HG03139 (cell line): Measurements from ENCODE around the gene UPF1.

Source experiments
- ATAC-seq: cut with Tn5 transposase; IDR thresholded peaks from one replicate; pipeline ENCODE4 v1.9.1; 2021; ENCODE audit not compliant: unreplicated experiment

Gene UPF1

DNA sequence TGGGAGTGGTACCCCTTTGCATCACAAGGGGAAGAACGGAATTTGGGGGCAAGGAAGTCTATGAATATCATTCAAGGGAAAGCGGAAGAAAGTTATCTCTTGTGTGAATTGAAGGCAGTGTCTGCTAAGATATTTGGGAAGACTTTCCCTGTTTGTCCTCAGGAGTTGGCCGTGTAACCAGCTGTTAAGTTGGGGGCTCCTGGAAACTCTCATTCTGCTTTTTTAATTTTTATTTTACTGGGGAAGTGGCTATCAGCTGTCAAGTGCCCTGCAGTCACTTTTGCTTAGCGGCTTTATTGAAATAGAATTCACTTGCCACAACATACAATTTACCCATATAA is 2.9 kb downstream of the UPF1 start:
- ATAC-seq: no peak

DNA sequence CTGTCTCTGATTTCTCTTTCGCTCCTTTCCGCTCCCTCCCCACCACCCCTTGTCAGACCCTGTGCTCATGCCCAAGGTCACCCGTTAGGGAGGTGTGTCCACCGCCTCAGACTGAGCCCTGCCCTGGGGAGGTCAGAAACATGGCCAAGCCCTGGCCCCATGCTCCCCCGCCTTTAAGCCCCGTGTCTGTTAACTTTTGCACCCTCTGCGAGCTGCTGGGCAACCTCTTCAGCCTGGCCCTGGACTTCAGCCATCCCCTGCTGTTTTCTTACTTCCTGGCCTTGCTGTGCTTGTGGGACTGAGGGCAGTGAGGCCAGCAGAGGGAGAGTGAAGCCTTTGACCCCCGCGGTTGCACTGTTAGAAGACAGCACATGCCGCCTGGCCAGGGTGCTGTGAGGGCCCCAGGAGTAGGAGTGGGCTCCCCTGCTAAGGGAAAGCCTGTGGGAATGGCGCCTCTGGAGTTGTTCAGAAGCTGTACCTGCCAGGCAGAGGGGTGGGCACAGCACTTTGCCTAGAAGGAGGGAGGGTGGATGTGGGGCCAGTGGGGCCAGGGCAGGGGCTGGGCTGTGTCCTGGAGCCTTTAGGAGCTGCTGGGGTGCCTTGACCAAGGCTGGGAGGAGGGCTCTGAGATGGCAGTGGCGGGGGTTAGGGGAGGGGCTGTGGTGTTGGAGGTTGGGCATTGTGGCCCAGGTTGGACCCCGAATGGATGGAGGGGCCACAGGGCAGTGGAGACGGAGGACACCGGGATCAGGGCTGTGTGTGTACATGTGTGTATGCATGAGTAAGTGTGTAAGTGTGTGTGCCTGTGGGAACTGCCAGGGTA is 7.9 kb downstream of the UPF1 start:
- ATAC-seq: no peak

DNA sequence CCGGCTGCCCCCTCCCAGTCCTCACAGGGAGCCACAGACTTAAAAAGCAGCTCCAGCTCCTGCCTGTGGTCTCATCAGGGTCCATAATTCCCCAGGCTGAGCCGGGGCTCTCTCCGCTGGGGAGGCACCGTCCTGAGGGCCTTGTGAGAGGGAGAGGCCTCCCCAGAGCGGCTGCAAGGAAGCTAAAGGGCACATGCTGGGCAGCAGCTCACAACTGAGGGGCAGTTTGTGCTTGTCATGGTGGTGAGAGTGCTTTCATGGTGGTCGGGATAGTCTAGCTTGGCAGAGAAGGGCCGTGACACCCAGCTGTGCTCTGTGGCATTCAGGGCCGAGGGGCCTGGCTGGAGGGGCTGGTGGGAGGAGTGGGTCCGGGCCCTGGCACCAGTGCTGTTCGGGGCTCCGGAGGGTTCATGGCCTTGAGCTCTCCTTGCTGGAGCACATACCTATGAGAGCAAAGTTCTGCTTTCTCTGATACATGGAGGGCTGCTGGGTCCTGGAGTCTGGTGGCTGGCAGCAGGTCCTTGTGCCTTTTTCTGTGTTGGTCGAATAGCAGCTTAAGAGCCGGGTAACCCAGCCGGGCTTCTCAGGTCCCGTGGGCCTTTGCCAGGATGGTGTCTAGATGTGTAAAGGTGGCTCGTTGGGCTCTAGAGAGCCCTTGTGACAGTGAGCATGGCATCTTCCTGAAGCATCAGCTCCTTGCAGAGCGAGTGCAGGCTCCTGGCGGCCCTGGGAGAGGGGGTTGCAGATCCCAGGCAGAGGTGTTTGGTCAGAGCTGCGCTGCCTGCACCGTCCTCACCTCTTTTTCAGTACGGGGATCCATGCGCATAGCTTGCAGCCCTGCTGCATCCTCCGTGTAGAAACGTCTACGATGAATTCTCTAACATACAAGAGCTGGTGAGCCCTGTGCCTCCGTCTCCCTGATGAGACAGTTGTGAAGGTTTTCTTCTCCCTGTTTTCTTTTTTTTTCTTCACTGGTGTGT is 8.8 kb downstream of the UPF1 start:
- ATAC-seq: no peak

DNA sequence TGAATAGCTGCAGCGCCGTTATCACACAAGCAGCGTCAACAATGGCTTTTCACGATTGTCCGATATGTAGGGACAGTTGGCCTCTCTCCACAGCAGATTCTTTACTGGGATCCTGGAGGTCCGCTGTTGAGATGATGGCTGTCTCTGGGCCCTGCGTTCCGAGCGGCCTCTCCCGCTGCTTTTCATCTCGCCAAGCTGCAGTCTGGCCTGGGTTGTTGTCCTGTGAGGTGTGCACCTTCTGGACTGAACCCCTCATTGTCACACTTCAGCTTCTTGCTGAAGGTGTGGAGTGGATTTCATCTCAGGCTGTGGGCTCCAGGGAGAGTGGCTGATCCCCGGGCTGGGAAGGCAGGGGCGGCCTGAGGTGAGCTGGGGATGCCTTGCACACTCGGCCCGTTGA is 9.6 kb downstream of the UPF1 start:
- ATAC-seq: no peak

DNA sequence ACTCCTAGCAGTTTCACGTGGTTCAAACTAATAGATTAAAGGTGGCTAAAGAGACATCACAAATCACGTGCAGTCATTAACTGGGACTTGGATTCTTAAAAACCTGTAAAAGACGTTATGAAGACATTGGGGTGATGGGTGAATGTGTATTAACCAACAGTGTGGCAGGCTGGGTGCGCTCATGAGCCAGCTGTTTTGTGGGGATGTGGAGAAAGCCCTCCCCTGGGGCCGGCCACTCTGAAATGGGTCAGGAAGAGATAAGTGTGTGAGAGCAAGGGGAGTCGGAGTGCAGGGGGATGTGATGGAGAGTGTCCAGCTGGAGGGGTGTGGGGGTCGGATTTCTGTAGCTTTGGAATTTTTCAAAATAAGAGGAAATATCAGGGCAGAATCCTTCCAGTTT is 10.4 kb downstream of the UPF1 start:
- no peak for ATAC-seq

DNA sequence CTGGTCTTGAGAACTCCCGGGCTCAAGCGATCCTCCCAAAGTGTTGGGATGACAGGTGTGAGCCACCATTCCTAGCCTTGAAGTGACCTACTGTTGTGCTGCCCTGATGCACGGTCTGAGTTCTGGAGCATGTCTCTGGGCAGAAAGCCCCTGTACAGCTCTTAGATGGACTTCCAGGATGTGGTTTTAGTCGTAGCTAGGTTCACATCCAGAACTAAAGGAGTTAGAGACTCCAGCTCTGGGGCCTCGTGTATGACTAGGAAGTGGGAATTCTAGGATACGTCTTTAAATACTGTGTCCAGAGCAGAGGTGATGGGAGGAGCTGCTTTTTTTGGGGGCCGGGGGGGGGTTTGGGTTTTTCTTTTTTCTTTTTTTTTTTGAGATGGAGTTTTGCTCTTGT is 12.2 kb downstream of the UPF1 start:
- no peak for ATAC-seq

DNA sequence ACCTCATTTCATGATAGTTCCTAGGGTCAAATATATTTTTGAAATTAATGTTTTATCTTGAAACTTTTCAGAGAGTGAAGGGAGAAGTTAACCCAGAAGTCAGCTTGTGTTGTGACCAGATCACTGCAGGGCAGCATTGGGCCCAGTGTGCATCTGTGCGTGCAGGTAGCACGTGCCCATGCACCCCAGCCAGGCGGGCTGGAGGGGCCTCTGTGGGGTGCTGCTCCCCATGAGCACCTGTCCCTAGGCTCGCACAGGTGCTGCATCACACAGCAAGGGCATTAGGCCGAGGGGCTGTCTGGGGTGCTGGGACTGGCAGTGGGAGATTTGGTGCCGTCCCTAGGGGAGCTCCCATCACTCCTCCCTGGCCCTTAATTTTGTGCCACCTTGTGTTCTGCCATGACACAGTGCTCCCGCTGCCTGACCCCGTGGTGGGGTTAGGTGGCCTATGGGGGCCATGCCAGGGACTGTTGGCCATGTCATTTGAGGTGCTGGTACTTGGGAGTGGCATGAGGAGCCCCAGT is 13.1 kb downstream of the UPF1 start:
- ATAC-seq: no peak

DNA sequence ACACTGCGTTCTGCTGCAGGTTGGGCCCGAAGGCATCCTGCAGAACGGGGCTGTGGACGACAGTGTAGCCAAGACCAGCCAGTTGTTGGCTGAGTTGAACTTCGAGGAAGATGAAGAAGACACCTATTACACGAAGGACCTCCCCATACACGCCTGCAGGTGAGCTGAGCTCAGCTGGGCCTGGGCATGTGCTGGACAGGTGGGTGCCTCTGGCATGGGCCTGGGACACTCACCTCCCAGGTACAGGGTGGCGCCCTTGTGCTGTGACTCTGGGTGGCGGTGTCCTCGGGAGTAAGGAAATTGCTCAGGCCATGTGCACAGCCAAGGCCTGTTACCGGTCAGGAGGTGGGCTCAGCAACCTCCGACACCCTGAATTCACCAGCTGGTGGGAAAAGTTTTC is 14.2 kb downstream of the UPF1 start:
- no peak for ATAC-seq

DNA sequence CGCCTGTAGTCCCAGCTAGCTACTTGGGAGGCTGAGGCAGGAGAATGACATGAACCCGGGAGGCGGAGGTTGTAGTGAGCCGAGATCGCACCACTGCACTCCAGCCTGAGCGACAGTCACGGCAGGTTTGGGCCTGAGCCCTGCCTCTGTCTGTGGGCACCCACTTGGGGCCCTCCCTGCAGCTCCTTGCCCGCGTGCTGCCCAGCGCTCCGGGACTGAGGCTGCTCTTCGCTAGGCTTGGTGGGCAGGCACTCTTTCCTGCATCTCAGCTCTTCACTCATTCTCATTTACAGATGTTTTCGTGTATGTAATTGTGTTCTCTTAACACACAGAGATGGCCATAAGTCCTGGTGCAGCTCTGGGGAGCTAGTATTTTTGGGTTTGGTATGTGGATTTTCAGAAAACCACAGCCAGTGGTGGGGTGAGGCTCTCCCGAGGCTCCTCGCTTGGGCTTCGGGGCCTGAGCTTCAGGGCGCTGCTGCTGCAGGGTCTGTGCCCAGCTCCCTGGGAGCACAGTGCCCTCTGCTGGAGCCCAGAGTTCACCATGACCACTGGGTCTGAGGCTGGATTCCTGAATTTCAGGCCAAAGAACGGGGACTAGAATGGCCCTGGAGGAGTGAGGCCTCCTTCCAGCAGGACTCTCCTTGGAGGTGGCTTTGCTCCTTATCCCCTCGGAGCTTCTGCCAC is 15.2 kb downstream of the UPF1 start:
- no peak for ATAC-seq

DNA sequence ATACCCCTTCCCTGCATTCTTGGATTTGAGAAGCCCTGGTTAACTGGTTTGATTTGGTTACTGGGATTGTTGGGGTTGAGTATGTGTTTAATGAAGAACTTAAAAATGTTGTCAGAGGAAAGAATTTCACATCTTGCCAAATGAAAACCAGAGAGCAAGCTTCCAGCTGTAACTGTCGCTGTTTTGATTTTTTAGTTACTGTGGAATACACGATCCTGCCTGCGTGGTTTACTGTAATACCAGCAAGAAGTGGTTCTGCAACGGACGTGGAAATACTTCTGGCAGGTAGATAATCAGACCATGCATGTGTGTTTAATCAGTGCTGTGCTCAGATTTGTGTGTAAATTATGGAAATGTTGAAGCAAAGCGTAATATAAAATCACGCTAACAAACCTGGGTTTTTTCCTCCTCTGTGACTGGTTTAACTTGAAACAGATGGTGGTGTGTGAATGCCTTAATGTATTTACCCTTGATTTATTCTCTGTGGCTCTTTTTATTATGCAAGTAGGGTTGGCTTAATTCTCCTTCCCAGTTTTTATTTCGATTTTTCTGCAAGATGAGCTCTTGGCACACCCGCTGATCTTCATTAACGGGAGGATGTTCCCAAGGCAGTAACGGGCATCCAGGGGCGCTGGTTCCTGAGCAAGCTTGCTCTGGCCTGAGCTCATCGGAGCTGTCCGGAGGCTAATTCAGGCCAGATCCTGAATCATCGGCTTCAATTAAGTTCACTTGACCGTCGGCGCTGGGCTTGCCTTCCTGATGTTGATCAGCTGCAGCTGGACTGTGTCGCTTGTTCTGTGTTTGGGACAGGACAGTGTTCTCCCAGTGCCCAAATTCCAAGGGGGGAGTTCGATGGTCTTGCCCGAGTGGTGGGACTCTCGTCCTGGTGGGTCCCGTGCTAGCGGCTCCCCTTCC is 16.0 kb downstream of the UPF1 start:
- ATAC-seq: no peak

DNA sequence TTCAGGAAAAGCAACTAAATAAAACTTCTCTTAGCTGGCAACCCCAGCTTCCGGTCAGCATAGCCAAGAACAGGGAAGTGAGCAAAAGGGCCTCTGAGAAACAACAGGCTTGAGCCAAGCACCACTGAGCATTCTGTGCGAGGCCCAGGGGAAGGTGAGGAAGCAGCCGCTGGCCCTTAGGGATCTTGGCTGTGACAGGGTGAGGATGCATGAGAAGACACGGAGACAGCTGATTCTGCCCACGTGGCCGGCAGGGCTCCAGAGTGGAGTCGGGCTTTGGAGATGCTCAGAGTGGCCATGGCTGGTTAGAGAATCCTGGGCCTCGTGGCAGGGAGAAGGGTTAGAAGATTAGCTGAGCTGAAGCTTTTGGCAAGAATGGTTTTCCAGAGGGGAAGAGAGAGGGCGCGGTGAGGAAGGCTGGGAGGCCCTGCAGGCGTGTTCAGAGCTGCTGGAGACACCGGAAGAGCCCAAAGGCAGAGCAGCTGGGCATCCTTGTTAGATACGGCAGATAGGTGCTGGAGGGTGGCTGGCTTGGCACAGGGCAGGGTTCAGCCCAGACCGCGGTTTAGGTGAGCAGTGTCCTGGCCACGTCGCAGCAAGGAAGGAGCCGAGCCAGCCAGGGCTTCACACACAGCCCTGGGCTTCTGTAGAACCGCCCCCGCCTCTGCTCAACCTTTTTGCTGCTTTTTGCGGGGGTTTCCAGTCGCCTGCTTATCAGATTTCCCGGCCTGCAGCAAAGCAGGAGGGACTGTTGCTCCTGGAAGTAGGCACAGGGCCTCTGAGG is 17.3 kb downstream of the UPF1 start:
- ATAC-seq: no peak

DNA sequence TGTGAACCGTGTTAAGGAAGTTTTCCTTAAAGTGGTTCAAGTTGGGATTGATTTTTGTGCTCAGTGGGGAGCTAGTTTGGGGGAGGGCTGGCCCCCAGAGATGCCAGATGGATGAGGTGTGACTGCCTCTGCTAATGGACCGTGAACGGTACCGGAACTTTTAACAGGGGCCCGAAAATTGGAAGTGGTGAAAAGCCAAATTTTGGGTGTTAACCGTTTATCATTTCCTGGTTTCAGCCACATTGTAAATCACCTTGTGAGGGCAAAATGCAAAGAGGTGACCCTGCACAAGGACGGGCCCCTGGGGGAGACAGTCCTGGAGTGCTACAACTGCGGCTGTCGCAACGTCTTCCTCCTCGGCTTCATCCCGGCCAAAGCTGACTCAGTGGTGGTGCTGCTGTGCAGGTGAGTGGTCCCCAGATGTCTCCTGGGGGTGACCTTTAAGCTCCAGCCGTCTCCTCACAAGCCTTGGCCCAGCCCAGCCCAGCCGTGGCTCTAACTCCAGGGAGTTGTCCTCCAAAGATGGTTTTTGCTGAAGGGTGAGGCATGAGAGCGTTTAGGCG is 18.2 kb downstream of the UPF1 start:
- ATAC-seq: no peak

DNA sequence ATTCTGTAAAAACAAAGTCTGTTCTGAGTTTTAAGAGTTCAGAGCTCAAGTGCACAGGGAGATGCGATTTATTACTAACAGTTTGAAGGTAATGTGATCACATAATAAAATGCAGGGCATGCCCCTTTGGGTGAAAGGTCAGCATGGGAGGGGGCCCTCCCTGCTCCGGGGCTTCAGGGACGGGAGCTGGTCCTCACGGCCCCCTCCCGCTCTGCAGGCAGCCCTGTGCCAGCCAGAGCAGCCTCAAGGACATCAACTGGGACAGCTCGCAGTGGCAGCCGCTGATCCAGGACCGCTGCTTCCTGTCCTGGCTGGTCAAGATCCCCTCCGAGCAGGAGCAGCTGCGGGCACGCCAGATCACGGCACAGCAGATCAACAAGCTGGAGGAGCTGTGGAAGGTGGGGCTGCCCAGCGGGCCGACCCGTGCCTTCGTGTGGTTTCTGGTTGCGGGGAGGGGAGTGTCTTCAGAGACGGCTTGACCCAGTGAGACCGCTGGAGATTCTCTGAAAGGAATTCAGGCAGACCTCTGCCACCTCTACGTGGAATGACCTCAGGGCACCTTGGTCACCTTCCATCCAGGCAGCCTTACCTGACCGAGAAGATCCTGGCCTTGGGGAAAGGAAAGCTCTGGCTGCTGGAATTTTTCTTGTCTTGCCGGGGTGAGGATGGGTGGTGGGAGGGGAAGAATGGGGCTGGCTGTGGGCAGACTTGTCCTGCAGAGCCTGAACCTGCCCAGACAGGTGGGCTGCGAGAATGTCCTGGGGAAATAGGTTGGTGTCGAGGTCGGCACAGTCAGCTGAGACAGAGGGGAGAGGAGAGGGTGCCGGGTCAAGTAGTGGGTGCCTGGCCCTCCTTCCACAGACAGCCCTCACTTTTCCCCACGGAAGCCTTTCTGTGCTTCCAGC is 19.0 kb downstream of the UPF1 start:
- no peak for ATAC-seq

DNA sequence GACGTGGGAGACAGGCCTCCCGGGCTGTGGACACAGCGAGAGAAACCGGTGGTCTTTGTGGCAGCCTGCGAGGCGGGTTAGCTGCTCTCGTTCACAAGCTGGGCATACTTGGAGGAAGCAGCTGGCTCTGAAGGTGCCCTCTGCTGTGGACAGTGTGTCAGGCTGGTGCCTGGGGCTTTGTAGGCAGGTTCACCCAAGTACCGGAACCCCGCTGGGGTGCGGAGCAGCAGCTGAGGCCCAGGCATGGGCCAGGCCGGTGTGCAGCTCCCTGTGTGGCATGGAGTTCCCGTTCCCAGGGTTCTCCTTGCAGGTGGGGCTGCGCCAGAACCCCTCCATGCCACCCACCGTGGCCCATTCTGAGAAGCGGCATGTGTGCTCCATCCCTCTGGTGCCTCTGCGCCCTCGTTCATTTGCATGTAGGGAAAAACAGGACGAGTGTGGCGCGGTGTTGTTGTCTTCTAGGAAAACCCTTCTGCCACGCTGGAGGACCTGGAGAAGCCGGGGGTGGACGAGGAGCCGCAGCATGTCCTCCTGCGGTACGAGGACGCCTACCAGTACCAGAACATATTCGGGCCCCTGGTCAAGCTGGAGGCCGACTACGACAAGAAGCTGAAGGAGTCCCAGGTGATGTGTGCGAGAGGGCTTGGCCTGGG is 20.0 kb downstream of the UPF1 start:
- ATAC-seq: no peak

DNA sequence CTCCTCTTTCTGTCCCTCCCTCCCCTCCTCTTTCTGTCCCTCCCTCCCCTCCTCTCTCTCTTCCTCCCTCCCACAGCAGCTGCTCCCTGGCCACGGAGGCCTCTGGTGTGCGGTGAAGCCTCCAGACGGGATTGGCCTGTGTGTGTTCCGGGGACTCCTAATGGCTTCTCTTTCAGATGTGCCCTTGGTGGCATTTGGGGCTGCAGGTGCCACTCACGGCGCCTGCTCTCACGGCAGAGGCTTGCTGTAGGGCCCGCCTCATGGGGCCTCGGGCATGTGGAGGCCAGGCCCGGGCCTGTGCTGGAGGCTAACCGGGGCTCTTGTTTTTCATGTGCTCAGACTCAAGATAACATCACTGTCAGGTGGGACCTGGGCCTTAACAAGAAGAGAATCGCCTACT is 20.9 kb downstream of the UPF1 start:
- no peak for ATAC-seq

DNA sequence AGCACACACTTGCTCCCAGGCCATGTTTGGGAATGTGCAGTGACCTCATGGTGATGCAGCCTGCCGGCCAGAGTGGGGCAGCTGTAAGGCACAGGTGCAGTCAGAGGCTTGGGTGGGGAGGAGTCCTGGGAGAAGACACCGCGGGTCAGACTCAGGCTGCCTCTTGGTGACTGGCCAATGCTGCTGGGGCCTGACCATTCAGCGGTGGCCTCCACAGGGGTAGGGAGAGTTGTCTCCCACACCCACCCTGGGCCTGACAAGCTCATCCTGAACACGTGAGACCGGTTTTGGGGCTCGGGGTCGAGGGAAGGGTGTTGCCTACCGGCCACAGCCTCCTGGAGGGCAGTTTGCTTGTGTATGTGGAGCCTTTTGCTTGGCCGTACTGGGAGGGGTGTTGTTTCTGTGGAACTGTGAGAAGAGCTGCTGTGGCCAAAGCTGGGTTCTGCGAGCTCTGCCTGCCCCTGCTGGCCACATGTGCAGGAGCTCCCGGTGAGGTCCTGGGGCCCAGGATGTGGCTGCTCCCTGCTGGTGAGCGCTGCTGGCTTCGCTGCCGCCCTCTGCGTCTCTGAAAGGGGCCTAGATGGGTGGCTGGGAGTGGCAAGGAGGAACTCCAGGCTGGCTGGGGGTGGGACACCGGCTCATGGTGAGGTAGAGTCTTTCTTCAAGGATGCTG is 22.1 kb downstream of the UPF1 start:
- ATAC-seq: no peak

DNA sequence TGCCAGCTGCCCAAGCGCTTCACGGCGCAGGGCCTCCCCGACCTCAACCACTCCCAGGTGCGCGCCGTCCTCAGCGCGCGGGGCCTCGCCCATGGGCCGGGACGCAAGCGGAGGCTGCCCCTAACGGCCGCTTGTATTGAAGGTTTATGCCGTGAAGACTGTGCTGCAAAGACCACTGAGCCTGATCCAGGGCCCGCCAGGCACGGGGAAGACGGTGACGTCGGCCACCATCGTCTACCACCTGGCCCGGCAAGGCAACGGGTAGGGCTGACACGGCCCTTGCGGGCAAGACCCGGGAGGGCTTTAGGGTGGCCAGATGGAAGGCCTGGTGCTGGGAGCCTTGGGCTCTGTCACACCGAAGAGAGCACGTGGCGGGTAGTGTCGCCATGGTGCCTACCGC is 23.2 kb downstream of the UPF1 start:
- no peak for ATAC-seq
